ENCODE measurements around the gene CORO7. TPM values are rescaled to one million over a fixed set of nuclear protein-coding genes. Genes with fewer than 3 reads are reported as not detected.

Gene CORO7
- total RNA-seq, 1 donor from 2014 or later, result 14.6 TPM

- Histone ChIP-seq H3K4me1 (ENCODE audit: control insufficient read depth in 3 of 3, insufficient read depth in 3 of 3, low read length in 3 of 3) (no peaks in the 10 kb centered on the region), H3K9ac (ENCODE audit: low read depth in 1 of 3, low read length in 3 of 3) (no peak overlapping the region), H3K27me3 (ENCODE audit: control insufficient read depth in 3 of 3, insufficient read depth in 3 of 3, low read length in 3 of 3) (no peaks in the 10 kb centered on the region), H3K4me3 (ENCODE audit: low read length in 3 of 3) (no peak overlapping the region), H3K27ac (ENCODE audit: low read depth, low read length) (no peak overlapping the region), H3K9me3 (ENCODE audit: control insufficient read depth in 3 of 3, low read length in 3 of 3) (no peaks in the 10 kb centered on the region), H3K36me3 (ENCODE audit: control insufficient read depth in 3 of 3, insufficient read depth in 3 of 3, low read length in 3 of 3) (peaks cover 61 to 75% (median 63%) of the 10 kb centered on the region in 3 donors)
Measured at GRCh38 chr16:4450430-4450829, 34.0 kb upstream of the CORO7 start.

DNA sequence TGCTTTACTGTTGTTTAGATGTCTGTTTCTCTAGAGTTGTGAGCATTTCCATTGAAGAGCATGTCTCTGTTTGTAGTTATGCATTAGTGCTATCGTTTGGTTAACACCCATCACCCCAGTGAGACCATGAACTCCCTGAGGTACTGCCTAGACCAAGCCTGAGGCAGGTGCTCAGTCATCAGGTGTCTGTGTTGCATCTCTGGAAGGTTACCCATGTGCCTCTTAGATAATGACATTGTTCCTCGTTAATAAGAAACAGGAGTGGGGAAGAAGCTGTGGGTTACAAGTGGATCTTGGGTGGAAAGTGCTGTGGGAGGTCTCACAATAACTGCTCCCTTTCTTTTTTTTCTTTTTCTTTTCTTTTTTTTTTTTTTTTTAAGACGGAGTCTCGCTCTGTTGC is 27.6 kb upstream of the CORO7 start:
- no peaks in the 10 kb centered on the region for H3K9me3 ChIP-seq (ENCODE audit: control insufficient read depth in 3 of 3, low read length in 3 of 3)
- H3K4me1 ChIP-seq (ENCODE audit: control insufficient read depth in 3 of 3, insufficient read depth in 3 of 3, low read length in 3 of 3), result no peaks in the 10 kb centered on the region
- H3K36me3 ChIP-seq (ENCODE audit: control insufficient read depth in 3 of 3, insufficient read depth in 3 of 3, low read length in 3 of 3), result peaks cover 72 to 79% (median 73%) of the 10 kb centered on the region in 3 donors
- H3K9ac ChIP-seq (ENCODE audit: low read depth in 1 of 3, low read length in 3 of 3), result no peak overlapping the region
- no peak overlapping the region for H3K4me3 ChIP-seq (ENCODE audit: low read length in 3 of 3)
- H3K27me3 ChIP-seq (ENCODE audit: control insufficient read depth in 3 of 3, insufficient read depth in 3 of 3, low read length in 3 of 3), result no peaks in the 10 kb centered on the region
- H3K27ac ChIP-seq (ENCODE audit: low read depth, low read length), result no peak overlapping the region

GRCh38 chr16:4443271-4443670 is 26.9 kb upstream of the CORO7 start:
- Histone ChIP-seq H3K27me3 (ENCODE audit: control insufficient read depth in 3 of 3, insufficient read depth in 3 of 3, low read length in 3 of 3) (no peaks in the 10 kb centered on the region), H3K9ac (ENCODE audit: low read depth in 1 of 3, low read length in 3 of 3) (no peak overlapping the region), H3K27ac (ENCODE audit: low read depth, low read length) (no peak overlapping the region), H3K4me1 (ENCODE audit: control insufficient read depth in 3 of 3, insufficient read depth in 3 of 3, low read length in 3 of 3) (no peaks in the 10 kb centered on the region), H3K4me3 (ENCODE audit: low read length in 3 of 3) (no peak overlapping the region), H3K36me3 (ENCODE audit: control insufficient read depth in 3 of 3, insufficient read depth in 3 of 3, low read length in 3 of 3) (peaks cover 72 to 76% (median 72%) of the 10 kb centered on the region in 3 donors), H3K9me3 (ENCODE audit: control insufficient read depth in 3 of 3, low read length in 3 of 3) (no peaks in the 10 kb centered on the region)

DNA sequence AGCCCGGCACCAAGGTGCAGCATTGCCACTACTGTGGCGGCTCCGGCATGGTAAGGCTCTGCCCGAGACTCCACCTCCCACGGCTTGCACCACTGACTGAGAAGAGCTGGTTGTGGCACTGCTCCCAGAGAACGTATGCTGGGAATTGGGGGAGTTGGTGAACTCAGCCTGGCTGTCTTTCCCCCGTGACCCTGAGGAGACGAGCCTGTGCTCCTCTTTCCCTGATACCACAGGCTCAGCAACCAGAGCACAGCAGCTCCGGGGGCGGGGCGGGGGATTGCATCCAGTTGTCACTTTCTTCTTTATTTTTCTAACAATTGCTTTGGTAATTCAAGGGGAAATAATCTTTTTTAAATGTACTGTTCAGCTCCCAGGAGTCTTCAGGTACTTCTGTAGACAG is 26.0 kb upstream of the CORO7 start:
- H3K9me3 ChIP-seq (ENCODE audit: control insufficient read depth in 3 of 3, low read length in 3 of 3), result no peaks in the 10 kb centered on the region
- H3K4me3 ChIP-seq (ENCODE audit: low read length in 3 of 3), result no peak overlapping the region
- no peaks in the 10 kb centered on the region for H3K27me3 ChIP-seq (ENCODE audit: control insufficient read depth in 3 of 3, insufficient read depth in 3 of 3, low read length in 3 of 3)
- H3K27ac ChIP-seq (ENCODE audit: low read depth, low read length), result no peak overlapping the region
- no peak overlapping the region for H3K9ac ChIP-seq (ENCODE audit: low read depth in 1 of 3, low read length in 3 of 3)
- peaks cover 67 to 75% (median 74%) of the 10 kb centered on the region in 3 donors for H3K36me3 ChIP-seq (ENCODE audit: control insufficient read depth in 3 of 3, insufficient read depth in 3 of 3, low read length in 3 of 3)
- no peaks in the 10 kb centered on the region for H3K4me1 ChIP-seq (ENCODE audit: control insufficient read depth in 3 of 3, insufficient read depth in 3 of 3, low read length in 3 of 3)

DNA sequence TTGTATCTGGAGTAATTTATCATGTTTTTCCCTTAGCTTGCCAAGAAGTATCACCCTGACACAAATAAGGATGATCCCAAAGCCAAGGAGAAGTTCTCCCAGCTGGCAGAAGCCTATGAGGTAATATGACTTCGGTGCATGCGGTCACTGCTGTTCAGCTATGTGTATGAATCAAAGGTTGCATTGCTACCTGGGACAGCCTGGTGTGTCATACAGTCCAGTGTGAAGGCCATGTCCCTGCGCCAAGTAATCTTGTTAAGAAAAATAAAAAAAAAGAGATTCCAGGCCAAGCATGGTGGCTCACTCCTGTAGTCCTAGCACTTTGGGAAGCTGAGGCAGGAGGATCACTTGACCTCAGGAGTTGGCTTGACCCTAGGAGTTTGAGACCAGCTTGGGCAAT is 21.0 kb upstream of the CORO7 start:
- H3K27ac ChIP-seq (ENCODE audit: low read depth, low read length), result no peak overlapping the region
- no peaks in the 10 kb centered on the region for H3K9me3 ChIP-seq (ENCODE audit: control insufficient read depth in 3 of 3, low read length in 3 of 3)
- no peak overlapping the region for H3K4me3 ChIP-seq (ENCODE audit: low read length in 3 of 3)
- no peaks in the 10 kb centered on the region for H3K4me1 ChIP-seq (ENCODE audit: control insufficient read depth in 3 of 3, insufficient read depth in 3 of 3, low read length in 3 of 3)
- peaks cover 39 to 63% (median 46%) of the 10 kb centered on the region in 3 donors for H3K36me3 ChIP-seq (ENCODE audit: control insufficient read depth in 3 of 3, insufficient read depth in 3 of 3, low read length in 3 of 3)
- H3K9ac ChIP-seq (ENCODE audit: low read depth in 1 of 3, low read length in 3 of 3), result no peak overlapping the region
- no peaks in the 10 kb centered on the region for H3K27me3 ChIP-seq (ENCODE audit: control insufficient read depth in 3 of 3, insufficient read depth in 3 of 3, low read length in 3 of 3)

- no peak overlapping the region for H3K4me3 ChIP-seq (ENCODE audit: low read length in 3 of 3)
- H3K36me3 ChIP-seq (ENCODE audit: control insufficient read depth in 3 of 3, insufficient read depth in 3 of 3, low read length in 3 of 3), result peaks cover 20 to 52% (median 36%) of the 10 kb centered on the region in 3 donors
Measured at GRCh38 chr16:4435337-4436067, 19.1 kb upstream of the CORO7 start.

GRCh38 chr16:4433914-4434787 is 17.8 kb upstream of the CORO7 start:
- Histone ChIP-seq H3K9ac (ENCODE audit: low read depth in 1 of 3, low read length in 3 of 3) (no peak overlapping the region), H3K27me3 (ENCODE audit: control insufficient read depth in 3 of 3, insufficient read depth in 3 of 3, low read length in 3 of 3) (no peaks in the 10 kb centered on the region), H3K36me3 (ENCODE audit: control insufficient read depth in 3 of 3, insufficient read depth in 3 of 3, low read length in 3 of 3) (peaks cover 12 to 47% (median 29%) of the 10 kb centered on the region in 3 donors), H3K9me3 (ENCODE audit: control insufficient read depth in 3 of 3, low read length in 3 of 3) (no peaks in the 10 kb centered on the region), H3K27ac (ENCODE audit: low read depth, low read length) (no peak overlapping the region), H3K4me3 (ENCODE audit: low read length in 3 of 3) (no peak overlapping the region), H3K4me1 (ENCODE audit: control insufficient read depth in 3 of 3, insufficient read depth in 3 of 3, low read length in 3 of 3) (no peaks in the 10 kb centered on the region)

More at GRCh38 chr16:4435337-4436067, 19.1 kb upstream of the CORO7 start:
- no peaks in the 10 kb centered on the region for H3K4me1 ChIP-seq (ENCODE audit: control insufficient read depth in 3 of 3, insufficient read depth in 3 of 3, low read length in 3 of 3)
- H3K27ac ChIP-seq (ENCODE audit: low read depth, low read length), result no peak overlapping the region
- no peak overlapping the region for H3K9ac ChIP-seq (ENCODE audit: low read depth in 1 of 3, low read length in 3 of 3)
- H3K9me3 ChIP-seq (ENCODE audit: control insufficient read depth in 3 of 3, low read length in 3 of 3), result no peaks in the 10 kb centered on the region
- H3K27me3 ChIP-seq (ENCODE audit: control insufficient read depth in 3 of 3, insufficient read depth in 3 of 3, low read length in 3 of 3), result no peaks in the 10 kb centered on the region

- H3K4me1 ChIP-seq (ENCODE audit: control insufficient read depth in 3 of 3, insufficient read depth in 3 of 3, low read length in 3 of 3), result no peaks in the 10 kb centered on the region
- H3K9ac ChIP-seq (ENCODE audit: low read depth in 1 of 3, low read length in 3 of 3), result no peak overlapping the region
- no peak overlapping the region for H3K27ac ChIP-seq (ENCODE audit: low read depth, low read length)
- H3K9me3 ChIP-seq (ENCODE audit: control insufficient read depth in 3 of 3, low read length in 3 of 3), result no peaks in the 10 kb centered on the region
- H3K4me3 ChIP-seq (ENCODE audit: low read length in 3 of 3), result no peak overlapping the region
- peaks cover 10 to 42% (median 27%) of the 10 kb centered on the region in 3 donors for H3K36me3 ChIP-seq (ENCODE audit: control insufficient read depth in 3 of 3, insufficient read depth in 3 of 3, low read length in 3 of 3)
- no peaks in the 10 kb centered on the region for H3K27me3 ChIP-seq (ENCODE audit: control insufficient read depth in 3 of 3, insufficient read depth in 3 of 3, low read length in 3 of 3)
Measured at GRCh38 chr16:4433228-4433627, 16.8 kb upstream of the CORO7 start.

DNA sequence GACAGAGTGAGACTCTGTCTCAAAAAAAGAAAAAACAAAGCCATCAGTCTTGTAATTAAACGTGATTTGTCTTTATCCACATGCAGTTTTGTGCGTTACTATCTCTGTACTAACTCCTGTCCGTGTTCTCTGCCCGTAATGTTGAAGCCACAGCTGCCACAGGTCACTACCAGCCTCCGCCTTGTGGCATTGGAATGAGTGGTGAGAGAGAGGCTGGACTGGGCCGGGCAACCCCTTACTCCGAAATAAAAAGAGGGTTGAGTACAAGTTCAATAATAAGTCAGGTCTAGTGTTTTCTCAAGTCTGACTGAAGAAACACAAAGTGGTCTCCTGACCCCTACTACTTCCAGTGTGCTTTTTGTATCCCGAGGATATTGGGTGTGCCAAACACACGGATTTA is 14.6 kb upstream of the CORO7 start:
- peaks cover 2 to 25% (median 17%) of the 10 kb centered on the region in 3 donors for H3K36me3 ChIP-seq (ENCODE audit: control insufficient read depth in 3 of 3, insufficient read depth in 3 of 3, low read length in 3 of 3)
- no peak overlapping the region for H3K9ac ChIP-seq (ENCODE audit: low read depth in 1 of 3, low read length in 3 of 3)
- no peak overlapping the region for H3K27ac ChIP-seq (ENCODE audit: low read depth, low read length)
- H3K4me3 ChIP-seq (ENCODE audit: low read length in 3 of 3), result no peak overlapping the region
- no peaks in the 10 kb centered on the region for H3K27me3 ChIP-seq (ENCODE audit: control insufficient read depth in 3 of 3, insufficient read depth in 3 of 3, low read length in 3 of 3)
- H3K9me3 ChIP-seq (ENCODE audit: control insufficient read depth in 3 of 3, low read length in 3 of 3), result no peaks in the 10 kb centered on the region
- H3K4me1 ChIP-seq (ENCODE audit: control insufficient read depth in 3 of 3, insufficient read depth in 3 of 3, low read length in 3 of 3), result peaks cover 10 to 15% (median 10%) of the 10 kb centered on the region in 3 donors

DNA sequence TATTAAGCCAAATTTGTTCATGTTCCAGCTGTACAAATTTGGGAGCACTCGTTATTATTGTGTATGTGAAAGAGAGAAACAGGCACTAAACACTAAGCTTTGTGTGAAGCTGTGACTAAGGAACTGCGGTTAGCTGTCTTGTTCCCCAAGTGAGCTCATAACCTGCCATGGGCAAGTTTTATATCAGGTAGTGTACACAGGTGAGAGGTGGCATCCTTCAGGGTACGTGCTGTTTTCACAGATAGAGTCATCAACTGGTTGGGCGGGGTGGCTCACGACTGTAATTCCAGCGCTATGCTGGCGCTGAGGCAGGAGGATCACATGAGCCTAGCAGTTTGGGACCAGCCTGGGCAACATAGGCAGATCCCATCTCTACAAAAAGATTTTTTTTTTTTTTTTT is 12.1 kb upstream of the CORO7 start:
- Histone ChIP-seq H3K4me3 (ENCODE audit: low read length in 3 of 3) (no peak overlapping the region), H3K27me3 (ENCODE audit: control insufficient read depth in 3 of 3, insufficient read depth in 3 of 3, low read length in 3 of 3) (no peaks in the 10 kb centered on the region), H3K36me3 (ENCODE audit: control insufficient read depth in 3 of 3, insufficient read depth in 3 of 3, low read length in 3 of 3) (peaks cover 2 to 12% (median 8%) of the 10 kb centered on the region in 3 donors), H3K4me1 (ENCODE audit: control insufficient read depth in 3 of 3, insufficient read depth in 3 of 3, low read length in 3 of 3) (peaks cover 13 to 26% (median 14%) of the 10 kb centered on the region in 3 donors), H3K9me3 (ENCODE audit: control insufficient read depth in 3 of 3, low read length in 3 of 3) (no peaks in the 10 kb centered on the region), H3K27ac (ENCODE audit: low read depth, low read length) (no peak overlapping the region), H3K9ac (ENCODE audit: low read depth in 1 of 3, low read length in 3 of 3) (no peak overlapping the region)
